SK-N-SH treated with all-trans-retinoic acid at 6 μM for 48 hours (cell line): ENCODE results near the gene SEMA3G.

ENCODE experiments used
- ATAC-seq: fragments of 200-7000 bp; cut with Tn5 transposase; 3 replicates; pipeline ENCODE4 v1.9.1; 2020; ENCODE audit warnings: mild to moderate bottlenecking, moderate library complexity
- ARNTL ChIP-seq: fragments of 450-650 bp; formaldehyde crosslinking; IDR thresholded peaks from 2 replicates; pipeline ENCODE4 v1.5.0; 2020; ENCODE audit warnings: low read depth, mild to moderate bottlenecking, moderate library complexity, borderline replicate concordance
- BACH2 ChIP-seq: fragments of 250-450 bp; sonication (Bioruptor Pico); IDR thresholded peaks from 2 replicates; pipeline ENCODE4 v1.9.0; 2021; ENCODE audit warnings: mild to moderate bottlenecking, borderline replicate concordance
- CSDC2 ChIP-seq: fragments of 250-450 bp; sonication (Bioruptor Pico); IDR thresholded peaks from 2 replicates; pipeline ENCODE4 v1.5.0; 2020; ENCODE audit warnings: mild to moderate bottlenecking, moderate library complexity
- GLIS3 ChIP-seq: fragments of 250-450 bp; sonication (Bioruptor Pico); IDR thresholded peaks from 2 replicates; pipeline ENCODE4 v1.5.0; 2020; ENCODE audit warnings: mild to moderate bottlenecking, moderate library complexity
- ISL1 ChIP-seq: fragments of 250-450 bp; sonication (Bioruptor Pico); IDR thresholded peaks from 2 replicates; pipeline ENCODE4 v2.1.2; 2022; ENCODE audit warnings: mild to moderate bottlenecking, moderate library complexity
- OSR1 ChIP-seq: fragments of 250-450 bp; sonication (Bioruptor Pico); IDR thresholded peaks from 2 replicates; pipeline ENCODE4 v1.8.0; 2022; ENCODE audit warnings: moderate library complexity, mild to moderate bottlenecking, inconsistent platforms
- PPARA ChIP-seq: fragments of 250-450 bp; sonication (Bioruptor Pico); IDR thresholded peaks from 2 replicates; pipeline ENCODE4 v1.5.0; 2020; ENCODE audit warnings: mild to moderate bottlenecking, borderline replicate concordance
- RARB ChIP-seq: fragments of 250-450 bp; sonication (Bioruptor Pico); IDR thresholded peaks from 2 replicates; pipeline ENCODE4 v1.8.0; 2021; ENCODE audit warnings: mild to moderate bottlenecking, moderate library complexity
- SNAI2 ChIP-seq: fragments of 250-450 bp; sonication (Bioruptor Pico); IDR thresholded peaks from 2 replicates; pipeline ENCODE4 v1.5.0; 2020; ENCODE audit warnings: mild to moderate bottlenecking, moderate library complexity
- TCF4 ChIP-seq: fragments of 250-450 bp; sonication (Bioruptor Pico); IDR thresholded peaks from 2 replicates; pipeline ENCODE4 v1.8.0; 2021; ENCODE audit warnings: mild to moderate bottlenecking, moderate library complexity, borderline replicate concordance
- TOX ChIP-seq: fragments of 250-450 bp; sonication (Bioruptor Pico); IDR thresholded peaks from 2 replicates; pipeline ENCODE4 v1.8.0; 2021; ENCODE audit warnings: mild to moderate bottlenecking, moderate library complexity, borderline replicate concordance
- ZC3H10 ChIP-seq: fragments of 250-450 bp; sonication (Bioruptor Pico); IDR thresholded peaks from 2 replicates; pipeline ENCODE4 v1.5.1; 2021; ENCODE audit warnings: mild to moderate bottlenecking, moderate library complexity
- ZFP3 ChIP-seq: fragments of 250-450 bp; sonication (Bioruptor Pico); IDR thresholded peaks from 2 replicates; pipeline ENCODE4 v1.5.0; 2020; ENCODE audit warnings: mild to moderate bottlenecking, moderate library complexity
- ZNF565 ChIP-seq: fragments of 450-650 bp; formaldehyde crosslinking; conservative IDR thresholded peaks from 2 replicates; pipeline ENCODE4 v1.5.0; 2020; ENCODE audit warnings: low read depth, mild to moderate bottlenecking, moderate library complexity
- ZNF8 ChIP-seq: fragments of 450-650 bp; formaldehyde crosslinking; IDR thresholded peaks from 2 replicates; pipeline ENCODE4 v1.5.0; 2020; ENCODE audit warnings: mild to moderate bottlenecking, moderate library complexity
- TF ChIP-seq, protein P1 (sequence below): fragments of 250-450 bp; sonication (Bioruptor Pico); IDR thresholded peaks from 2 replicates; pipeline ENCODE4 v1.5.1; 2020; ENCODE audit warnings: low read depth, mild to moderate bottlenecking, moderate library complexity
- TF ChIP-seq, protein P2 (sequence below): fragments of 250-450 bp; sonication (Bioruptor Pico); IDR thresholded peaks from 2 replicates; pipeline ENCODE4 v1.8.0; 2020; ENCODE audit warnings: mild to moderate bottlenecking, moderate library complexity, borderline replicate concordance
- TF ChIP-seq, protein P3 (sequence below): fragments of 250-450 bp; sonication (Bioruptor Pico); IDR thresholded peaks from 2 replicates; pipeline ENCODE4 v1.5.0; 2020; ENCODE audit warnings: mild to moderate bottlenecking, moderate library complexity
- TF ChIP-seq, protein P4 (sequence below): fragments of 250-450 bp; sonication (Bioruptor Pico); IDR thresholded peaks from 2 replicates; pipeline ENCODE4 v1.8.0; 2021; ENCODE audit warnings: low read depth, mild to moderate bottlenecking, moderate library complexity, borderline replicate concordance
- TF ChIP-seq, protein P5 (sequence below): fragments of 250-450 bp; sonication (Bioruptor Pico); IDR thresholded peaks from 2 replicates; pipeline ENCODE4 v1.5.1; 2021; ENCODE audit warnings: mild to moderate bottlenecking, moderate library complexity

The SEMA3G gene

DNA sequence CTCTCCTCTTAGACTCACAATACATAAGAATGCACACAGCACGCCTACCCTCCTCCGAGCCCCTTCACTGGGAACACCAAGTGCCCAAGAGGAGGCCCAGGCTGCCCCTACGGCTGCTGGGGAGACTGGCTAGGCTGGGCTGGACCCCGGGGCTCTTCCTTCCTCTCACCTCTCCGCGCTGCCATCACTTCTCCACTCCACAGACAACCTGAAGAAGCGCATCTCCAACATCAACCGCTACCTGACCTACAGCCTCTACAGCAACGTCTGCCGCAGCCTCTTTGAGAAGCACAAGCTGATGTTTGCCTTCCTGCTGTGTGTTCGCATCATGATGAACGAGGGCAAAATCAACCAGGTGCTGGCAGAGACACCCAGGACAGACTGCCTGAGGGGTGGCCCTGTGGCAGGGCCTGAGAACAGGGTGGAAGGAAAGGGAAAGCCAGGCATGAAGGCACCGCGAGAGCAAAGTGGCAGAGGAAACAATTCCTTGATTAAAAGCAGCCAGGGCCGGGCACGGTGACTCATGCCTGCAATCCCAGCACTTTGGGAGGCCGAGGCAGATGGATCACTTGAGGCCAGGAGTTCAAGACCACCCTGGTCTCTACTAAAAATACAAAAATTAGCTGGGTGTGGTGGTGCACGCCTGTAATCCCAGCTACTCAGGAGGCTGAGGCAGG is 51.6 kb downstream of the SEMA3G start (continued):
- TF ChIP-seq TOX (CRISPR knock-in tag) (no peak), CSDC2 (CRISPR knock-in tag) (no peak)
- TF ChIP-seq, protein P1, sequence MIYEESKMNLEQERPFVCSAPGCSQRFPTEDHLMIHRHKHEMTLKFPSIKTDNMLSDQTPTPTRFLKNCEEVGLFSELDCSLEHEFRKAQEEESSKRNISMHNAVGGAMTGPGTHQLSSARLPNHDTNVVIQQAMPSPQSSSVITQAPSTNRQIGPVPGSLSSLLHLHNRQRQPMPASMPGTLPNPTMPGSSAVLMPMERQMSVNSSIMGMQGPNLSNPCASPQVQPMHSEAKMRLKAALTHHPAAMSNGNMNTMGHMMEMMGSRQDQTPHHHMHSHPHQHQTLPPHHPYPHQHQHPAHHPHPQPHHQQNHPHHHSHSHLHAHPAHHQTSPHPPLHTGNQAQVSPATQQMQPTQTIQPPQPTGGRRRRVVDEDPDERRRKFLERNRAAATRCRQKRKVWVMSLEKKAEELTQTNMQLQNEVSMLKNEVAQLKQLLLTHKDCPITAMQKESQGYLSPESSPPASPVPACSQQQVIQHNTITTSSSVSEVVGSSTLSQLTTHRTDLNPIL (CRISPR knock-in tag): no peak

DNA sequence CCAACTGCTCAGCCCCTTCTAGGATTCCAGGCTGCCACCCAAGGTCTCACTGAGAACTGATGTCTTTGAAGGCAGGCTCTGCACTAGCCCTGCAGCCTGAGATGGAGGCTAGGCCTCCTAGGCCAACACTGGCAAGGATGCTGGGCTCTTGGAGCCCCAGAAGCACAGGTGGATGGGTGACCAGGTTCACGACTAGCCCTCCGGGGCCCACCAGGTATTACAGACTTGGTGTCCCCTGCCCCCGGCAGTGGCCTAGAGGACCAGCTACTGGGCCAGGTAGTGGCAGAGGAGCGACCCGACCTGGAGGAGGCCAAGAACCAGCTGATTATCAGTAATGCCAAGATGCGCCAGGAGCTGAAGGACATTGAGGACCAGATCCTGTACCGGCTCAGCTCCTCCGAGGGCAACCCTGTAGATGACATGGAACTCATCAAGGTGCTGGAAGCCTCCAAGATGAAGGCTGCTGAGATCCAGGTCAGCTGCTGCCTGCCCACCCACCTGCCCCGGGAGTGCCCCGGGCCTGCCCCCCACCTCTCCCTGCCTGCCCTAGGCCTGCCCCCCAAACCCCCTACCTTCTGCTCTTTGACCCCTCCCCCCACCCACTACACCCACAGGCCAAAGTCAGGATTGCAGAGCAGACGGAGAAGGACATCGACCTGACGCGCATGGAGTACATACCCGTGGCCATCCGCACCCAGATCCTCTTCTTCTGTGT is 52.5 kb downstream of the SEMA3G start:
- TF ChIP-seq ZNF565 (no peak), ZFP3 (CRISPR knock-in tag) (no peak), ISL1 (CRISPR knock-in tag) (no peak), ZC3H10 (CRISPR knock-in tag) (no peak), BACH2 (CRISPR knock-in tag) (no peak), TCF4 (CRISPR knock-in tag) (no peak), PPARA (CRISPR knock-in tag) (no peak), ZNF8 (CRISPR knock-in tag) (no peak), ARNTL (CRISPR knock-in tag) (no peak), TOX (CRISPR knock-in tag) (no peak), OSR1 (CRISPR knock-in tag) (no peak), RARB (CRISPR knock-in tag) (no peak), SNAI2 (CRISPR knock-in tag) (no peak), GLIS3 (CRISPR knock-in tag) (no peak)
- TF ChIP-seq, protein P2, sequence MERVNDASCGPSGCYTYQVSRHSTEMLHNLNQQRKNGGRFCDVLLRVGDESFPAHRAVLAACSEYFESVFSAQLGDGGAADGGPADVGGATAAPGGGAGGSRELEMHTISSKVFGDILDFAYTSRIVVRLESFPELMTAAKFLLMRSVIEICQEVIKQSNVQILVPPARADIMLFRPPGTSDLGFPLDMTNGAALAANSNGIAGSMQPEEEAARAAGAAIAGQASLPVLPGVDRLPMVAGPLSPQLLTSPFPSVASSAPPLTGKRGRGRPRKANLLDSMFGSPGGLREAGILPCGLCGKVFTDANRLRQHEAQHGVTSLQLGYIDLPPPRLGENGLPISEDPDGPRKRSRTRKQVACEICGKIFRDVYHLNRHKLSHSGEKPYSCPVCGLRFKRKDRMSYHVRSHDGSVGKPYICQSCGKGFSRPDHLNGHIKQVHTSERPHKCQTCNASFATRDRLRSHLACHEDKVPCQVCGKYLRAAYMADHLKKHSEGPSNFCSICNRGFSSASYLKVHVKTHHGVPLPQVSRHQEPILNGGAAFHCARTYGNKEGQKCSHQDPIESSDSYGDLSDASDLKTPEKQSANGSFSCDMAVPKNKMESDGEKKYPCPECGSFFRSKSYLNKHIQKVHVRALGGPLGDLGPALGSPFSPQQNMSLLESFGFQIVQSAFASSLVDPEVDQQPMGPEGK (CRISPR knock-in tag): no peak
- TF ChIP-seq, protein P1 (CRISPR knock-in tag): no peak
- TF ChIP-seq, protein P3, sequence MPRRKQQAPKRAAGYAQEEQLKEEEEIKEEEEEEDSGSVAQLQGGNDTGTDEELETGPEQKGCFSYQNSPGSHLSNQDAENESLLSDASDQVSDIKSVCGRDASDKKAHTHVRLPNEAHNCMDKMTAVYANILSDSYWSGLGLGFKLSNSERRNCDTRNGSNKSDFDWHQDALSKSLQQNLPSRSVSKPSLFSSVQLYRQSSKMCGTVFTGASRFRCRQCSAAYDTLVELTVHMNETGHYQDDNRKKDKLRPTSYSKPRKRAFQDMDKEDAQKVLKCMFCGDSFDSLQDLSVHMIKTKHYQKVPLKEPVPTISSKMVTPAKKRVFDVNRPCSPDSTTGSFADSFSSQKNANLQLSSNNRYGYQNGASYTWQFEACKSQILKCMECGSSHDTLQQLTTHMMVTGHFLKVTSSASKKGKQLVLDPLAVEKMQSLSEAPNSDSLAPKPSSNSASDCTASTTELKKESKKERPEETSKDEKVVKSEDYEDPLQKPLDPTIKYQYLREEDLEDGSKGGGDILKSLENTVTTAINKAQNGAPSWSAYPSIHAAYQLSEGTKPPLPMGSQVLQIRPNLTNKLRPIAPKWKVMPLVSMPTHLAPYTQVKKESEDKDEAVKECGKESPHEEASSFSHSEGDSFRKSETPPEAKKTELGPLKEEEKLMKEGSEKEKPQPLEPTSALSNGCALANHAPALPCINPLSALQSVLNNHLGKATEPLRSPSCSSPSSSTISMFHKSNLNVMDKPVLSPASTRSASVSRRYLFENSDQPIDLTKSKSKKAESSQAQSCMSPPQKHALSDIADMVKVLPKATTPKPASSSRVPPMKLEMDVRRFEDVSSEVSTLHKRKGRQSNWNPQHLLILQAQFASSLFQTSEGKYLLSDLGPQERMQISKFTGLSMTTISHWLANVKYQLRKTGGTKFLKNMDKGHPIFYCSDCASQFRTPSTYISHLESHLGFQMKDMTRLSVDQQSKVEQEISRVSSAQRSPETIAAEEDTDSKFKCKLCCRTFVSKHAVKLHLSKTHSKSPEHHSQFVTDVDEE: no peak
- TF ChIP-seq, protein P4, sequence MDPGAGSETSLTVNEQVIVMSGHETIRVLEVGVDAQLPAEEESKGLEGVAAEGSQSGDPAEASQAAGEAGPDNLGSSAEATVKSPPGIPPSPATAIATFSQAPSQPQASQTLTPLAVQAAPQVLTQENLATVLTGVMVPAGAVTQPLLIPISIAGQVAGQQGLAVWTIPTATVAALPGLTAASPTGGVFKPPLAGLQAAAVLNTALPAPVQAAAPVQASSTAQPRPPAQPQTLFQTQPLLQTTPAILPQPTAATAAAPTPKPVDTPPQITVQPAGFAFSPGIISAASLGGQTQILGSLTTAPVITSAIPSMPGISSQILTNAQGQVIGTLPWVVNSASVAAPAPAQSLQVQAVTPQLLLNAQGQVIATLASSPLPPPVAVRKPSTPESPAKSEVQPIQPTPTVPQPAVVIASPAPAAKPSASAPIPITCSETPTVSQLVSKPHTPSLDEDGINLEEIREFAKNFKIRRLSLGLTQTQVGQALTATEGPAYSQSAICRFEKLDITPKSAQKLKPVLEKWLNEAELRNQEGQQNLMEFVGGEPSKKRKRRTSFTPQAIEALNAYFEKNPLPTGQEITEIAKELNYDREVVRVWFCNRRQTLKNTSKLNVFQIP (CRISPR knock-in tag): no peak
- ATAC-seq: no peak

DNA sequence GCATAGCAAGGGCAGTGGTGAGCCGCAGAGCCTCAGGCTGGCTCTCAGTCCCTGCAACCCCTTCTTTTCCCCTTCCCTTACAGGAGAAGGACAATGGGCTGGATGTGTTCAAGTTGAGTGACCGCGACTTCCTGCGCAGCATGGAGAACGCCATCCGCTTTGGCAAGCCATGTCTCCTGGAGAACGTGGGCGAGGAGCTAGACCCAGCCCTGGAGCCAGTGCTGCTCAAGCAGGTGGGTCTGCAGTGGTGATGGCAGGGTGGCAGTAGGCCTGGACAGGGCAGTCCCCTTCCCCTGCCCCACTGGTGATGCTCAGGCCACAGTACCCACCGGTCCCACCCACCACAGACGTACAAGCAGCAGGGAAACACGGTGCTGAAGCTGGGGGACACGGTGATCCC is 53.8 kb downstream of the SEMA3G start:
- TF ChIP-seq, protein P3: no peak
- no peak for TF ChIP-seq CSDC2 (CRISPR knock-in tag)
- TF ChIP-seq ZNF8 (CRISPR knock-in tag): no peak
- no peak for TF ChIP-seq ARNTL (CRISPR knock-in tag)
- TF ChIP-seq, protein P5, sequence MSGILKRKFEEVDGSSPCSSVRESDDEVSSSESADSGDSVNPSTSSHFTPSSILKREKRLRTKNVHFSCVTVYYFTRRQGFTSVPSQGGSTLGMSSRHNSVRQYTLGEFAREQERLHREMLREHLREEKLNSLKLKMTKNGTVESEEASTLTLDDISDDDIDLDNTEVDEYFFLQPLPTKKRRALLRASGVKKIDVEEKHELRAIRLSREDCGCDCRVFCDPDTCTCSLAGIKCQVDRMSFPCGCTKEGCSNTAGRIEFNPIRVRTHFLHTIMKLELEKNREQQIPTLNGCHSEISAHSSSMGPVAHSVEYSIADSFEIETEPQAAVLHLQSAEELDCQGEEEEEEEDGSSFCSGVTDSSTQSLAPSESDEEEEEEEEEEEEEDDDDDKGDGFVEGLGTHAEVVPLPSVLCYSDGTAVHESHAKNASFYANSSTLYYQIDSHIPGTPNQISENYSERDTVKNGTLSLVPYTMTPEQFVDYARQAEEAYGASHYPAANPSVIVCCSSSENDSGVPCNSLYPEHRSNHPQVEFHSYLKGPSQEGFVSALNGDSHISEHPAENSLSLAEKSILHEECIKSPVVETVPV (CRISPR knock-in tag): no peak
- ATAC-seq: no peak
